HG02642 (cell line): ENCODE results near the gene PTDSS2.
A peak's percentile ranks its signal among the peaks of the same experiment; 100 is the strongest.
"Not testable (repeated sequence)": the region's sequence is repeated elsewhere in the genome, so short reads cannot be mapped to it uniquely, and the experiment has no call there.

ENCODE experiments used
- ATAC-seq: cut with Tn5 transposase; IDR thresholded peaks from one replicate; pipeline ENCODE4 v1.9.1; 2021; ENCODE audit warnings: mild to moderate bottlenecking; ENCODE audit not compliant: unreplicated experiment, poor library complexity

Gene PTDSS2

GRCh38 chr11:502288-503178 lies 52.5 kb downstream of the PTDSS2 start:
- no peak for ATAC-seq

- ATAC-seq = no peak
Measured at GRCh38 chr11:503179-503981, 53.3 kb downstream of the PTDSS2 start.

DNA sequence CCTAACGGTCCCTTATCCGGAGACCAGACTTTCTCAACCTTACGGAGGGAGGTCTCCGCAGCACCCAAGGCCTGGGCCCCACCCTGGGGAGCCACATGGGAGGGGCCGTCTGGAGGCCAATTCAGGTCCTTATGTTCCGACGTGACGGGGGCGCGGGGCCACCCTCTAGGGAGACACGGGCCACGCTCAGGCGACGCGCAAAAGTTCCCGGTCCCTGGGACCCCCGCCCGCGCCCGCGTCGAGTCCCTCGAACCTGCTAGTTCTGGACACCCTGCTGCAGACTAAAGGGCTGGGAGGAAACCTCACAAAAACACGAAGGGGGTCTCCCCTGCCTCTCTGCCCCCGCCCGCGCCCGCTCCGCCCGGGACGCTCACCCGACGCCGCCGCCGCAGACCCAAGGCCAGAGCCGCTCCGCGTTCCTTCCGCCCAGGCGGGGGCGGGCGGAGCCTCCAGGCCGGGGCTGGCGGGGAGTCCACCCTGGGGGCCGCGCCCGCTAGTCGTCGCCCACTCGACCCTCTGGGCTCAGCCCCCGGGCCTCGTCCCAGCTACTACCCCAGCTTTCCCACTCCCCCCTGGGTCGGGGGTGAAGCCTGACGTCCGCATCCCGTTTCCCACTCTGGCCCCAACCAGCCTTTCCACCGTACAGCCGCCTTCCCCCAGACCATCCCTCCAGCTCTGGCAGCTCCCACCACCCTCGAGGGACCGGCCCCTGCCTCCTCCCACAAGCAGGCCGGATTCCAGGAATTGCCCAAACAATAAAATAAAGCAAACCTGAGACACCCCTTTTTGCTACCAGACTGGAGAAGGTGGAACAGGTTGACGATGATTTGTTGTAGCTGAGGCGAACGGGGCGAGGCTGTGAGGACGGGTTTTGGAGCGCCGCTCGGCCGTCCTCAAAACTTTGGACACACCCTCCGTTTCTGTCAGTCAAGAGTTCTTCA lies 54.2 kb downstream of the PTDSS2 start:
- ATAC-seq = no peak

GRCh38 chr11:504994-505344 lies 54.9 kb downstream of the PTDSS2 start:
- no peak for ATAC-seq

- peak; percentile 76 for ATAC-seq
Measured at GRCh38 chr11:506238-506994, 56.3 kb downstream of the PTDSS2 start.

DNA sequence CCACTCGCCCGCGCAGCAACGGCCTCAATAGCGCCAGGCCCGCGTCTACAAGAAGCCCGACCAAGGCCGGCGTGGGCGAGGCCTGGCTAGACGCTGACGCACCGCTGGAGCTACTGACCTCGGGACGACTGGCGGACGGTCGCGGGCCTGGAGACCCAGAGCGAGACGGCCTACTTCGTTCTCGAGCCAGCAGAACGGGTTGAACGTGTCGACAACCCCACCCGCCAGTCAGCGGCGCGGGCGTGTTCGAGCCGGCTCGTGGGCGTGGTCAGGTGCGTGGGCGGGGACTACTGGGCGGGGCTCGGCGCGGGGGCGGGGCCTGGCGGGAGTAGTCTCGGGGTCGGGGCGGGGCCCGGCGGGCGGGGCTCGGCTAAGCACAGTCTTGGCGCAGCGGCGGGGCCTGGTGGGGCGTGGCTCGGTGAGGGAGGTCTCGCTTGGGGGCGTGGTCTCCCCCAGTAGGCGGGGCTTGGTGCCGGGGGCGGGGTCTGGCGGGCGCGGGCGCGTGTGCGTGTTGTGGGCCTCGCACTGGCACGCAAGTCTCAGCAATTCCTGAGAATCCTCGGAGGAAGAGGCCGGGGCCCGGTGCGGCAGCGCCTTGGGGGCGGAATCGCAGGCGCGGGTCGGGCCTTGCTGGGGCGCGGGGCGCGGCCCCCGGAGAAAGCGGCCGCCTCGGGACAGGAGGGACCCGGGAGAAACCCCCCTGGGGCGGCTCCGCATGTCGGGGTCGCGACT lies 57.1 kb downstream of the PTDSS2 start, which contains the start of gene RNH1:
RNH1 (minus strand) TSS at position 248 of the 732 bp plus-strand sequence. CDS start 5,080 bp downstream, outside the sequence.
- peak; percentile 53 for ATAC-seq

DNA sequence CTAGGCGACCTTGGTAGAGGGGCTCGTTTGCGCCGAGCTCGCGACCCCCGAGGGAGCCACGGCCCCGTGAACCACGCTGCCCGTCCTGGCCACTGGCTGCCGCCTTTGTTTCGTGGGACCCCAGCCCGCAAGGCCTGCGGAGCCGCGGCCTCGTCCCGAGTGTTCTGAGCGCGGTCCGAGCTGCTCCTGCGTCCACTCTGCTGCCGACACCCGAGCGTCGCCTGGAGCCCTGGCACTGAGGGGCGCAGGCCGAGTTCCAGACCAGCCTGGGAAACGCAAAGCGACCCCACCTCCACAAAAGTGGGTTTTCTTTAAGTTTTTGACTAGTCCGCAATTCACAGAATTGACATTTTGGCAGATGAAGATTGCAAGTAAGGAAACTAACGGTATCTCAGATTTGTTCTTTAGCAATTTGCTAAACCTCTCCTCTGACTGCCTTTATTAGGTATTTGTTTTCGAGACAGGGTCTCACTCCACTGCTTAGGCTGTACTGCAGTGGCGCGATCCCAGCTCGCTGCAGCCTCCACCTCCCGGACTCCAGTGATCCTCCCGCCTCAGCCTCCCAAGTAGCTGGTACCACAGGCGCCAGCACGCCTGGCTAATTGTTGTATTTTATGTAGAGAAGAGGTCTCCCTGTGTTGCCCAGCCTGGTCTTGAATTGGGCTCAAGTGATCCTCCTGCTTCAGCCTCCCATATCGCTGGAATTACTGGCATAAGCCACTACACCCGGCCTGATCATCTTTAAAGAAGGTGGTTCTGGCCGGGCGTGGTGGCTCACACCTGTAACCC lies 57.8 kb downstream of the PTDSS2 start:
- no peak for ATAC-seq

- ATAC-seq = no peak
Measured at GRCh38 chr11:508956-509355, 58.9 kb downstream of the PTDSS2 start.

DNA sequence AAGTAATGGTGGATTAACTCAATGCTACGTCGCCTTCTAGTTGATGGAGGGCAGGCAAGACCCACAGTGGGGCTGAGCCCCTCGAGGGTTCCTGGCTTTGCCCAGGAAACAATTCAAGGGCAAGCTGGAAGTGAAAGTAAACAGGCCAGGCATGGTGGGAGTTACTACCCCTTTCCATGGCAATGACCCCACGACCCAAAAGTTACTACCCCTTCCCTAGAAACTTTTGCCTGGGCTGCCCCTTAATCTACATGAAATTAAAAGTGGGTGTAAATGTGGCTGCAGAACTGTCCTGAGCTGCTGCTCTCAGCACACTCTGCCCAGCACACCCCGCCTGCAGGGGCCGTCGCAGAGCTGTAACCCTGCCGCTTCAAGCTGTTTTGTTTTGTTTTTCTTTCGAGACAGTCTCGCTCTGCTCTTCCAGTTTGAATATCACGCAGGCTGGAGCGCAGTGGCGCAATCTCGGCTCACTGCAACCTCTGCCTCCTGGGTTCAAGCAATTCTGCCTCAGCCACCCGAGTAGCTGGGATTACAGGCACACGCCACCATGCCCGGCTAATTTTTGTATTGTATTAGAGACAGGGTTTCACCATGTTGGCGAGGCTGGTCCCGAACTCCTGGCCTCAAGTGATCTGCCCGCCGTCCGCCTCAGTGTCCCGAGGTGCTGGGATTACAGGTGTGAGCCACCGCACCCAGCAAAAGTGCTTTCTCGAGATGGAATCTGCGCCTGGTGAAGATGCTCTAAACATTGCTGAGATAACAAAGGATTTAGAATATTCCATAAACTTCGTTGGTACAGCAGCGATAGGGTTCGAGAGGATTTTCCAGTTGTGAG lies 62.9 kb downstream of the PTDSS2 start:
- ATAC-seq = no peak

DNA sequence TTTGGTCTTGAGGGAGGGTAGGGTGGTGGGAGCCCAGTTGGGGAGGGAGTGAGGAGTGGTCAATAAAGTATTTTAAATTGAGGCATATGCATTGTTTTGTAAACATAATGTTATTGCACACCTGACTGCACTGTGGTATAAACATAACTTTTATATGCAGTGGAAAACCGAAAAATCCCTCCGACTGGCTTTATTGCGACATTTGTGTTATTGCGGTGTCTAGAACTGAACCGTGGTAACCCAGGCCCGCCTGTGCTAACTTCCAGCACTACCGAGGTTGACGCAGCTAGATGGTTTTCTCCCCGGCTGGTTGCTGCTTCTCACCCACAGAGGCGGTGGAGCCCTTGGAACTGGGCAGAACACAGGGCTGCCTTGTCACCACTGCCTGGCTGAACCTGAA lies 64.5 kb downstream of the PTDSS2 start:
- ATAC-seq = no peak

GRCh38 chr11:515131-515530 lies 65.1 kb downstream of the PTDSS2 start:
- ATAC-seq = no peak

DNA sequence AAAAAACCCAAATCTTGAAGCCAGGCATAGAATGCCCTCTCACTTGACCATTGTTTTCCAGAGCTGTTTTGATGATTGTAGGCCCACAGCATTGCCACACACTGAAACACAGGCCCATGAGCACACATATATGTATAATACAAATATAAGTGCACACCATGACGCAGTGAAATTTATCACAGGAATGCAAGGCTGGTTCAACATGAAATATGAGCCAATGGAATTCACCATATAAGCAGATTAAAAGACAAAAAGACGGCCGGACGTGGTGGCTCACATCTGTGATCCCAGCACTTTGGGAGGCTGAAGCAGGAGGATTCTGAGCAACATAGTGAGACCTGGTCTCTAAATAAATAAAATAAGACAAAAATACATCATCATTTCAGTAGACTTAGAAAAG lies 66.3 kb downstream of the PTDSS2 start:
- no peak for ATAC-seq

DNA sequence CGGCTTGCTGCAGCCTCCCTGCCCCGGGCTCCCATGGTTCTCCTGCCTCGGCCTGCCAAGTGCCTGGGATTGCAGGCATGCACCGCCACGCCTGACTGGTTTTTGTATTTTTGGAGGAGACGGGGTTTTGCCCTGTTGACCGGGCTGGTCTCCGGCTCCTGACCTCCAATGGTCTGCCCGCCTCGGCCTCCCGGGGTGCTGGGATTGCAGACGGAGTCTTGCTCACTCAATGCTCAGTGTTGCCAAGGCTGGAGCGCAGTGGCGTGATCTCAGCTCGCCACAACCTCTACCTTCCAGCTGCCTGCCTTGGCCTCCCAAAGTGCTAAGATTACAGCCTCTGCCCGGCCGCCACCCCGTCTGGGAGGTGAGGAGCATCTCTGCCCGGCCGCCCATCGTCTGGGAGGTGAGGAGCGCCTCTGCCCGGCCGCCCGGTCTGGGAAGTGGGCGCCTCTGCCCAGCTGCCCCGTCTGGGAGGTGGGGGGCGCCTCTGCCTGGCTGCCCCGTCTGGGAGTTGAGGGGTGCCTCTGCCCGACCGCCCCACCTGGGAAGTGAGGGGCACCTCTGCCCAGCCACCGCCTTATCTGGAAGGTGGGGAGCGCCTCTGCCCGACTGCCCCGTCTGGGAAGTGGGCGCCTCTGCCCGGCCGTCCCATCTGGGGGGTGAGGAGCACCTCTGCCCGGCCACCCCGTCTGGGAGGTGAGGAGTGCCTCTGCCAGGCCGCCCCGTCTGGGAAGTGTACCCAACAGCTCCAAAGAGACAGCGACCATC lies 67.0 kb downstream of the PTDSS2 start:
- not testable (repeated sequence) for ATAC-seq

GRCh38 chr11:518463-519202 lies 68.6 kb downstream of the PTDSS2 start:
- peak; percentile 91 for ATAC-seq

DNA sequence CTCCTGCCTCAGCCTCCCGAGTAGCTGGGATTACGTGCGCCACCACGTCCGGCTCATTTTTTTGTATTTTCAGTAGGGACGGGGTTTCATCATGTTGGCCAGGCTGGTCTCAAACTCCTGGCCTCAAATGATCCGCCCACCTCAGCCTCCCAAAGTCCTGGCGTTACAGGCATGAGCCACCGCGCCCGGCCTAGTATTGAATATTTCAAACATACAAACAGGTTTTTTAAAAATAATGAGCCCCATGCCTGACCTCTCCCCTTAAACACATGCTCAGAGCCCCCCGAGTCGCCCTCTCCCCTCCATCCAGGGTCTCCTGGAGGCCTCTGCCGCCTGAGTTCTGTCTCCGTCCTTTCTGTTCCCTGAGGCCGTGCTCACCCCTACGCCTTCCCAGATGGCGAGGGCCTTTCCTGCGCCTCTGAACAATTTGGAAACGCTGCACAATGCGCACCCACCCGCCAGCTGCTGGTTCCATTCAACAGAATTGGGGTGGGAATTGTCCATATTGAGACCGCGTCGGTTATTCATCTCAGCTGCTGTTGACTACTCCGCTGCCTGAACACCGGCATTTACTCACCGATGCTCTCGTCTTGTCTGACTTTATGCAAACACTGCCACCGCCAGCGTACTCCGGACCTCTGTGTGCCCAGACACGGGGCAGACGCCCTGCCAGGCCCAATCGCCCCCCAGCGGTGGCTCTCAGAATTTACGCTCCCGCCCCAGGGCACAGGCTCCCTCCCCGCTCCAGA lies 70.5 kb downstream of the PTDSS2 start:
- no peak for ATAC-seq
